Left hindlimb (tissue), 1 donor: Measurements from ENCODE around the gene ARHGAP21.
A peak's percentile ranks its signal among the peaks of the same experiment; 100 is the strongest.

ENCODE experiments used
- DNase-seq: peaks from one replicate; pipeline ENCODE4 v3.0.0-alpha.2; 2018

ARHGAP21 gene

GRCh38 chr10:24569828-24570657 lies 153.6 kb downstream of the ARHGAP21 start:
- no peak for DNase-seq

GRCh38 chr10:24569330-24569796 lies 154.3 kb downstream of the ARHGAP21 start:
- DNase-seq: no peak

GRCh38 chr10:24568042-24568441 lies 155.6 kb downstream of the ARHGAP21 start:
- DNase-seq: no peak

GRCh38 chr10:24561453-24561852 lies 162.2 kb downstream of the ARHGAP21 start:
- no peak for DNase-seq

- DNase-seq: peak; percentile 55
These were observed 166.6 kb downstream of the ARHGAP21 start for GRCh38 chr10:24556750-24557742.

GRCh38 chr10:24556126-24556749 lies 167.4 kb downstream of the ARHGAP21 start:
- DNase-seq: no peak

- no peak for DNase-seq
These were observed 169.7 kb downstream of the ARHGAP21 start for GRCh38 chr10:24554036-24554435.

GRCh38 chr10:24553051-24553612 lies 170.6 kb downstream of the ARHGAP21 start:
- no peak for DNase-seq

GRCh38 chr10:24552346-24553016 lies 171.2 kb downstream of the ARHGAP21 start:
- no peak for DNase-seq

- DNase-seq: no peak
These were observed 172.5 kb downstream of the ARHGAP21 start for GRCh38 chr10:24551161-24551560.

GRCh38 chr10:24550680-24551079 lies 173.0 kb downstream of the ARHGAP21 start:
- no peak for DNase-seq

- no peak for DNase-seq
These were observed 178.1 kb downstream of the ARHGAP21 start for GRCh38 chr10:24545585-24545984.

- DNase-seq: no peak
These were observed 178.9 kb downstream of the ARHGAP21 start for GRCh38 chr10:24544776-24545175.

GRCh38 chr10:24542314-24543270 lies 181.1 kb downstream of the ARHGAP21 start:
- DNase-seq: no peak

- no peak for DNase-seq
These were observed 182.4 kb downstream of the ARHGAP21 start for GRCh38 chr10:24541239-24541753.

GRCh38 chr10:24536636-24537035 lies 187.1 kb downstream of the ARHGAP21 start:
- DNase-seq: no peak

GRCh38 chr10:24533981-24534380 lies 189.7 kb downstream of the ARHGAP21 start:
- no peak for DNase-seq
